Measurements from ENCODE around the gene FRY. TPM values are rescaled to one million over a fixed set of nuclear protein-coding genes. Genes with fewer than 3 reads are reported as not detected.

The FRY gene
- total and polyA plus RNA-seq, 2 of the 13 experiments (the other 11 are each of a cell fraction or from before 2014, with no cell fraction given) = 8.2 to 13.1 TPM

DNA sequence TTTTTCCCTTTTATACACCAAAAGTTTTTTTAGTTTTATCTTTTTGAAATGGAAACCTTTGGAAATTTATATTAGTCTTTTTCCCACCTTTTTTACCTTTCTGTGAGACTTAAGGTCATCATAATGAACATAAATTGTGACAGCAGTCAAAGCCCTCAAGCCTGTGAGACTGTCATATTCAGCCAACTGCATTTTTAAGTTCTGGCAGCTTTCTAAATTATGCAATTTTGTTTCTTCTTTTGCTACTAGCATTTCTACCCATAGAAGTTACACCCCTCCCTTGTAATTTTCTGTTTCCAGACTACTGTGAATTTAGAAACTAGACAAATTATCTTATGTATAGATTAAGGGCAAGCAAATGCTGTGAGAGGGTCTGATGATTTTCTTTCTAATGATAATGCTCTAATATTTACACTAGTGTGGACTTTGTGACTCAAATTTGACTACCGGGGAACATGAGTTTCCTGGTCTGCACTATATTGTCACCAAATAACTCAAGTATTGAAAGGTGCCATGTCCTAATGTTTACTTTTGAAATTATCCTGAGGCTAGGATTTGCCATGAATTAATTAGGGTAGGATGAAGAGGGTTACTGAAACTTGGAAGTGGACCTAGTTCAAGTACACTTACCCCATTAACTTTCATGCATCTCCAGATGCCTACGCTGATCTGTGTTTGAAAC lies 43.7 kb downstream of the FRY start:
- peaks cover 0 to 1% of the 10 kb centered on the region in 2 experiments; a peak in 1 of 5 replicates for H3K36me3 ChIP-seq (replicated peaks in 1 of 2; ENCODE audit: control insufficient read depth in 1 of 2, insufficient read depth in 2 of 2, low read length in 2 of 2)
- H3K9me3 ChIP-seq (ENCODE audit: low read length) = no peaks in the 10 kb centered on the region
- no peaks in the 10 kb centered on the region for H4K20me1 ChIP-seq (ENCODE audit: insufficient read depth, low read length)
- BruUV-seq (replicated peaks) = no TSS peak
- peaks cover 3% of the 10 kb centered on the region for H3K79me2 ChIP-seq (ENCODE audit: insufficient read depth, low read length)
- peak overlapping the region; percentile 48 for H3K27ac ChIP-seq (ENCODE audit: extremely low read length, insufficient read depth, low read length)
- intact Hi-C loops (cut with micrococcal nuclease; ENCODE audit: unreplicated experiment) (loop anchor here (2.0 kb wide), 1 partner anchor 17 kb away; no protein-coding TSS in a partner anchor), in situ Hi-C loops (cut with HindIII; ENCODE audit: extremely low pct_ligation_motif_present, low pct_unique_long_range_greater_than_20kb) (no loop called here)
- H3K4me2 ChIP-seq (ENCODE audit: low read depth, low read length) = peak overlapping the region; percentile 65
- peak overlapping the region; percentile 25 for H3K9ac ChIP-seq (ENCODE audit: insufficient read depth, low read depth, low read length)
- no peaks in the 10 kb centered on the region for H3K27me3 ChIP-seq (ENCODE audit: control insufficient read depth in 1 of 2, insufficient read depth in 2 of 2, low read length in 2 of 2)
- DNase-seq (ENCODE audit: low spot score) (peak; percentile 80), ATAC-seq (peak; percentile 88), FAIRE-seq (peak; percentile 72)
- peak overlapping the region in 1 of 3 experiments; percentile 19; a peak in 1 of 6 replicates for H3K4me3 ChIP-seq (replicated peaks in 1 of 3; ENCODE audit: insufficient read depth in 1 of 3, low read depth in 2 of 3, low read length in 3 of 3)
- peaks cover 83% of the 10 kb centered on the region for H3K4me1 ChIP-seq (ENCODE audit: insufficient read depth, low read length)
- POLR2A ChIA-PET = no interaction called here
- CTCF ChIA-PET (ENCODE audit: low intra/inter-chr PET ratio, low total read pairs) = no interaction called here
- no peak overlapping the region for H2AFZ ChIP-seq (ENCODE audit: low read length)
- WGBS (ENCODE audit: low lambda C conversion rate) = 46% methylated on average over 2 of the region's 2 CpGs
- TF ChIP-seq NR2C2 (CRISPR knock-in tag; IDR thresholded peaks at IDR 0.05; ENCODE audit: borderline replicate concordance) (no peak), HNF4A (CRISPR knock-in tag; IDR thresholded peaks at IDR 0.05) (peak; percentile 77), ZNF792 (CRISPR knock-in tag; IDR thresholded peaks at IDR 0.05) (no peak), ZNF878 (CRISPR knock-in tag; IDR thresholded peaks at IDR 0.05) (0 out of 2 replicates have a peak, but pooled peaks have one; percentile 23), ASH2L (IDR thresholded peaks at IDR 0.05; ENCODE audit: insufficient read length, low read depth, low read length) (peak; percentile 70), ZMYM2 (CRISPR knock-in tag; IDR thresholded peaks at IDR 0.05) (no peak), TBX3 (IDR thresholded peaks at IDR 0.05; ENCODE audit: borderline replicate concordance) (peak; percentile 58; the same call in 1 of the 2 replicates), ZNF264 (CRISPR knock-in tag; IDR thresholded peaks at IDR 0.05) (no peak), NFIC (IDR thresholded peaks at IDR 0.05; ENCODE audit: low read length) (peak; percentile 20; the same call in 1 of the 2 replicates), CREB1 (IDR thresholded peaks at IDR 0.05) (no peak), CREB1 (CRISPR knock-in tag; IDR thresholded peaks at IDR 0.05) (0 out of 2 replicates have a peak, but pooled peaks have one; percentile 32), ARHGAP35 (CRISPR knock-in tag; IDR thresholded peaks at IDR 0.05; ENCODE audit: borderline replicate concordance) (no peak)
- TF ChIP-seq, protein P1, sequence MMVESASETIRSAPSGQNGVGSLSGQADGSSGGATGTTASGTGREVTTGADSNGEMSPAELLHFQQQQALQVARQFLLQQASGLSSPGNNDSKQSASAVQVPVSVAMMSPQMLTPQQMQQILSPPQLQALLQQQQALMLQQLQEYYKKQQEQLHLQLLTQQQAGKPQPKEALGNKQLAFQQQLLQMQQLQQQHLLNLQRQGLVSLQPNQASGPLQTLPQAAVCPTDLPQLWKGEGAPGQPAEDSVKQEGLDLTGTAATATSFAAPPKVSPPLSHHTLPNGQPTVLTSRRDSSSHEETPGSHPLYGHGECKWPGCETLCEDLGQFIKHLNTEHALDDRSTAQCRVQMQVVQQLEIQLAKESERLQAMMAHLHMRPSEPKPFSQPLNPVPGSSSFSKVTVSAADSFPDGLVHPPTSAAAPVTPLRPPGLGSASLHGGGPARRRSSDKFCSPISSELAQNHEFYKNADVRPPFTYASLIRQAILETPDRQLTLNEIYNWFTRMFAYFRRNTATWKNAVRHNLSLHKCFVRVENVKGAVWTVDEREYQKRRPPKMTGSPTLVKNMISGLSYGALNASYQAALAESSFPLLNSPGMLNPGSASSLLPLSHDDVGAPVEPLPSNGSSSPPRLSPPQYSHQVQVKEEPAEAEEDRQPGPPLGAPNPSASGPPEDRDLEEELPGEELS (CRISPR knock-in tag; IDR thresholded peaks at IDR 0.05) = peak; percentile 63
- TF ChIP-seq, protein P2, sequence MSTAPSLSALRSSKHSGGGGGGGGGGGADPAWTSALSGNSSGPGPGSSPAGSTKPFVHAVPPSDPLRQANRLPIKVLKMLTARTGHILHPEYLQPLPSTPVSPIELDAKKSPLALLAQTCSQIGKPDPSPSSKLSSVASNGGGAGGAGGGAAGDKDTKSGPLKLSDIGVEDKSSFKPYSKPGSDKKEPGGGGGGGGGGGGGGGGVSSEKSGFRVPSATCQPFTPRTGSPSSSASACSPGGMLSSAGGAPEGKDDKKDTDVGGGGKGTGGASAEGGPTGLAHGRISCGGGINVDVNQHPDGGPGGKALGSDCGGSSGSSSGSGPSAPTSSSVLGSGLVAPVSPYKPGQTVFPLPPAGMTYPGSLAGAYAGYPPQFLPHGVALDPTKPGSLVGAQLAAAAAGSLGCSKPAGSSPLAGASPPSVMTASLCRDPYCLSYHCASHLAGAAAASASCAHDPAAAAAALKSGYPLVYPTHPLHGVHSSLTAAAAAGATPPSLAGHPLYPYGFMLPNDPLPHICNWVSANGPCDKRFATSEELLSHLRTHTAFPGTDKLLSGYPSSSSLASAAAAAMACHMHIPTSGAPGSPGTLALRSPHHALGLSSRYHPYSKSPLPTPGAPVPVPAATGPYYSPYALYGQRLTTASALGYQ (CRISPR knock-in tag; IDR thresholded peaks at IDR 0.05) = peak; percentile 27; the same call in 1 of the 2 replicates
- TF ChIP-seq, protein P3, sequence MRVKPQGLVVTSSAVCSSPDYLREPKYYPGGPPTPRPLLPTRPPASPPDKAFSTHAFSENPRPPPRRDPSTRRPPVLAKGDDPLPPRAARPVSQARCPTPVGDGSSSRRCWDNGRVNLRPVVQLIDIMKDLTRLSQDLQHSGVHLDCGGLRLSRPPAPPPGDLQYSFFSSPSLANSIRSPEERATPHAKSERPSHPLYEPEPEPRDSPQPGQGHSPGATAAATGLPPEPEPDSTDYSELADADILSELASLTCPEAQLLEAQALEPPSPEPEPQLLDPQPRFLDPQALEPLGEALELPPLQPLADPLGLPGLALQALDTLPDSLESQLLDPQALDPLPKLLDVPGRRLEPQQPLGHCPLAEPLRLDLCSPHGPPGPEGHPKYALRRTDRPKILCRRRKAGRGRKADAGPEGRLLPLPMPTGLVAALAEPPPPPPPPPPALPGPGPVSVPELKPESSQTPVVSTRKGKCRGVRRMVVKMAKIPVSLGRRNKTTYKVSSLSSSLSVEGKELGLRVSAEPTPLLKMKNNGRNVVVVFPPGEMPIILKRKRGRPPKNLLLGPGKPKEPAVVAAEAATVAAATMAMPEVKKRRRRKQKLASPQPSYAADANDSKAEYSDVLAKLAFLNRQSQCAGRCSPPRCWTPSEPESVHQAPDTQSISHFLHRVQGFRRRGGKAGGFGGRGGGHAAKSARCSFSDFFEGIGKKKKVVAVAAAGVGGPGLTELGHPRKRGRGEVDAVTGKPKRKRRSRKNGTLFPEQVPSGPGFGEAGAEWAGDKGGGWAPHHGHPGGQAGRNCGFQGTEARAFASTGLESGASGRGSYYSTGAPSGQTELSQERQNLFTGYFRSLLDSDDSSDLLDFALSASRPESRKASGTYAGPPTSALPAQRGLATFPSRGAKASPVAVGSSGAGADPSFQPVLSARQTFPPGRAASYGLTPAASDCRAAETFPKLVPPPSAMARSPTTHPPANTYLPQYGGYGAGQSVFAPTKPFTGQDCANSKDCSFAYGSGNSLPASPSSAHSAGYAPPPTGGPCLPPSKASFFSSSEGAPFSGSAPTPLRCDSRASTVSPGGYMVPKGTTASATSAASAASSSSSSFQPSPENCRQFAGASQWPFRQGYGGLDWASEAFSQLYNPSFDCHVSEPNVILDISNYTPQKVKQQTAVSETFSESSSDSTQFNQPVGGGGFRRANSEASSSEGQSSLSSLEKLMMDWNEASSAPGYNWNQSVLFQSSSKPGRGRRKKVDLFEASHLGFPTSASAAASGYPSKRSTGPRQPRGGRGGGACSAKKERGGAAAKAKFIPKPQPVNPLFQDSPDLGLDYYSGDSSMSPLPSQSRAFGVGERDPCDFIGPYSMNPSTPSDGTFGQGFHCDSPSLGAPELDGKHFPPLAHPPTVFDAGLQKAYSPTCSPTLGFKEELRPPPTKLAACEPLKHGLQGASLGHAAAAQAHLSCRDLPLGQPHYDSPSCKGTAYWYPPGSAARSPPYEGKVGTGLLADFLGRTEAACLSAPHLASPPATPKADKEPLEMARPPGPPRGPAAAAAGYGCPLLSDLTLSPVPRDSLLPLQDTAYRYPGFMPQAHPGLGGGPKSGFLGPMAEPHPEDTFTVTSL (CRISPR knock-in tag; IDR thresholded peaks at IDR 0.05; ENCODE audit: borderline replicate concordance) = peak; percentile 75; the same call in 1 of the 2 replicates

Data from HepG2 (cell line).